B cell (primary cell): Measurements from ENCODE around the gene PJA1. TPM values are rescaled to one million over a fixed set of nuclear protein-coding genes. Genes with fewer than 3 reads are reported as not detected.

Experiments
- ATAC-seq: fragments of 200-7000 bp; cut with Tn5 transposase; one replicate; pipeline ENCODE4 v1.10.0; 2021; ENCODE audit warnings: low read depth, mild to moderate bottlenecking, moderate number of reproducible peaks, moderate library complexity
- CTCF ChIA-PET: fragments of 350-600 bp; sonication (Branson Sonifier 250); formaldehyde crosslinking; loops from one replicate; lab custom pipeline; 2021; ENCODE audit warnings: antibody characterized with exemption, inconsistent platforms; lab: Charles Lee
- POLR2A ChIA-PET: fragments of 350-600 bp; sonication (Branson Sonifier 250); formaldehyde crosslinking; loops from one replicate; lab custom pipeline; 2021; ENCODE audit warnings: antibody characterized with exemption; lab: Charles Lee
- DNase-seq: peaks from one replicate; pipeline ENCODE4 v3.0.0; 2013
- H2AFZ ChIP-seq: 2 replicates; pipeline ENCODE4 v1.6.1; 2012; ENCODE audit warnings: mild to moderate bottlenecking, low read depth, low read length; ENCODE audit not compliant: insufficient read depth, poor library complexity, severe bottlenecking
- H3K27ac ChIP-seq, 2 donors: 1 replicate in 1 of 2; 2 replicates in 1 of 2; pipeline ENCODE4 v1.5.1; 2012 to 2013; ENCODE audit warnings: low read length in 2 of 2, mild to moderate bottlenecking in 2 of 2, moderate library complexity in 1 of 2
- H3K27me3 ChIP-seq, 4 experiments: fragments of 200-600 bp in 1 of 4; sonication (generic) in 1 of 4; replicated peaks in 1 of 4; 1 replicate in 2 of 4; 2 replicates in 2 of 4; pipeline versions ENCODE4 v1.6.1 to v1.7.0; 2013 to 2016; ENCODE audit warnings: low read length in 3 of 4, mild to moderate bottlenecking in 2 of 4, mixed read lengths in 1 of 4, moderate library complexity in 1 of 4; ENCODE audit not compliant: insufficient read depth in 4 of 4, control insufficient read depth in 3 of 4; ENCODE audit errors: control extremely low read depth in 1 of 4
- H3K36me3 ChIP-seq, 2 experiments: replicated peaks in 1 of 2; 1 replicate in 1 of 2; 2 replicates in 1 of 2; pipeline versions ENCODE4 v1.6.1 to v1.7.1; 2013; ENCODE audit warnings: low read length in 1 of 2; ENCODE audit not compliant: insufficient read depth in 2 of 2, control insufficient read depth in 1 of 2; ENCODE audit errors: control extremely low read depth in 1 of 2, extremely low read depth in 1 of 2
- H3K4me1 ChIP-seq, 2 donors: fragments of 200-600 bp in 1 of 2; sonication (generic) in 1 of 2; 1 replicate in 1 of 2; 2 replicates in 1 of 2; pipeline versions ENCODE4 v1.5.1 to v1.6.1; 2013 to 2017; ENCODE audit warnings: low read length in 2 of 2; ENCODE audit not compliant: control insufficient read depth in 2 of 2, insufficient read depth in 2 of 2
- H3K4me2 ChIP-seq: replicated peaks from 2 replicates; pipeline ENCODE3; 2012; ENCODE audit warnings: mild to moderate bottlenecking, low read depth, low read length; ENCODE audit not compliant: poor library complexity, severe bottlenecking
- H3K4me3 ChIP-seq, 5 experiments: fragments of 200-600 bp in 1 of 5; sonication (generic) in 1 of 5; 1 replicate in 3 of 5; 2 replicates in 2 of 5; pipeline versions ENCODE4 v1.5.1 to v1.7.0; 2011 to 2016; ENCODE audit warnings: low read length in 4 of 5, mild to moderate bottlenecking in 4 of 5, low read depth in 2 of 5, control low read depth in 1 of 5, moderate library complexity in 1 of 5; ENCODE audit not compliant: insufficient read depth in 1 of 5; ENCODE audit errors: control extremely low read depth in 1 of 5, extremely low read depth in 1 of 5
- H3K79me2 ChIP-seq: fragments of 200-600 bp; sonication (generic); one replicate; pipeline ENCODE4 v1.6.0; 2016; ENCODE audit warnings: low read length; ENCODE audit not compliant: control insufficient read depth, insufficient read depth
- H3K9ac ChIP-seq: fragments of 200-600 bp; sonication (generic); 2 replicates; pipeline ENCODE4 v1.6.1; 2017; ENCODE audit warnings: mild to moderate bottlenecking, low read length, moderate library complexity
- H3K9me3 ChIP-seq, 3 donors: one replicate each; pipeline versions ENCODE4 v1.6.1 to v1.7.1; 2013; ENCODE audit warnings: low read length in 2 of 3; ENCODE audit not compliant: control insufficient read depth in 2 of 3, insufficient read depth in 1 of 3; ENCODE audit errors: control extremely low read depth in 1 of 3
- H4K20me1 ChIP-seq: 2 replicates; pipeline ENCODE4 v1.6.0; 2012; ENCODE audit warnings: mild to moderate bottlenecking, low read length; ENCODE audit not compliant: insufficient read depth, control insufficient read depth, poor library complexity, severe bottlenecking
- H3K27ac Mint-ChIP-seq: one replicate; pipeline ENCODE4 v1.8.0; 2021; ENCODE audit warnings: mixed read lengths
- H3K27me3 Mint-ChIP-seq: one replicate; pipeline ENCODE4 v1.8.0; 2021; ENCODE audit warnings: mixed read lengths
- H3K4me1 Mint-ChIP-seq: one replicate; pipeline ENCODE4 v1.8.0; 2021; ENCODE audit warnings: mixed read lengths
- H3K4me3 Mint-ChIP-seq: one replicate; pipeline ENCODE4 v1.8.0; 2021; ENCODE audit warnings: mixed read lengths
- H3K9me3 Mint-ChIP-seq: one replicate; pipeline ENCODE4 v1.8.0; 2022; ENCODE audit warnings: mixed read lengths; ENCODE audit not compliant: insufficient read depth
- CTCF ChIP-seq: fragments of 200-600 bp; IDR thresholded peaks from one replicate; pipeline ENCODE4 v1.8.0; 2022; ENCODE audit warnings: antibody characterized with exemption, mild to moderate bottlenecking
- EZH2 ChIP-seq: IDR thresholded peaks from 2 replicates; pipeline ENCODE4 v1.6.1; 2012; ENCODE audit warnings: borderline replicate concordance, low read depth, mild to moderate bottlenecking, moderate library complexity, low read length; ENCODE audit not compliant: insufficient read depth, poor library complexity, severe bottlenecking
- WGBS: methylation state at CpG from one replicate; pipeline ENCODE4 v1.1.5; 2013; ENCODE audit warnings: missing lambda C conversion rate; ENCODE audit not compliant: insufficient coverage; 5-methylcytosine and 5-hydroxymethylcytosine counted together
- intact Hi-C: fragments of 100-400 bp; cut with micrococcal nuclease; formaldehyde crosslinking; loops from one replicate; pipeline ENCODE4 v1.10.0; 2022
- polyA plus RNA-seq: library from polyadenylated mRNA; depleted of rRNA; stranded (reverse); fragments of >200 nt; gene quantifications from 2 replicates; pipeline ENCODE4 v1.2.3, GENCODE V29; 2012
- total RNA-seq, 2 donors: library from RNA; stranded (reverse); fragments of 120-200 nt in 1 of 2; gene quantifications; 1 replicate in 1 of 2; 2 replicates in 1 of 2; pipeline versions ENCODE4 v1.2.3 to v1.2.4, GENCODE V29; 2013 to 2022

PJA1 gene
- total and polyA plus RNA-seq, 2 donors (not counting 1 experiment from before 2014, with no cell fraction given), result 17.7 to 21.3 TPM

GRCh38 chrX:69148946-69149345, 16.3 kb downstream of the PJA1 start:
- no peak overlapping the region for H2AFZ ChIP-seq
- WGBS, result 37% methylated on average over 4 of the region's 5 CpGs
- H3K4me3 ChIP-seq, result no peak overlapping the region
- no peaks in the 10 kb centered on the region for H3K36me3 ChIP-seq
- H4K20me1 ChIP-seq, result no peaks in the 10 kb centered on the region
- no peak overlapping the region for H3K4me2 ChIP-seq
- POLR2A ChIA-PET, result no interaction called here
- CTCF ChIA-PET, result no interaction called here
- H3K9ac ChIP-seq, result no peak overlapping the region
- H3K79me2 ChIP-seq, result no peaks in the 10 kb centered on the region
- Mint-ChIP-seq H3K4me1 (no peaks in the 10 kb centered on the region), H3K27me3 (peaks cover 7% of the 10 kb centered on the region), H3K27ac (no peak overlapping the region), H3K4me3 (no peak overlapping the region), H3K9me3 (no peaks in the 10 kb centered on the region)
- no peak overlapping the region for H3K27ac ChIP-seq
- H3K9me3 ChIP-seq, result no peaks in the 10 kb centered on the region
- H3K27me3 ChIP-seq, result no peaks in the 10 kb centered on the region
- DNase-seq (no peak), ATAC-seq (no peak)
- intact Hi-C loops, result no loop called here
- H3K4me1 ChIP-seq, result no peaks in the 10 kb centered on the region
- TF ChIP-seq CTCF, result no peak
- TF ChIP-seq EZH2, result no peak

GRCh38 chrX:69146739-69147138, 18.5 kb downstream of the PJA1 start:
- Mint-ChIP-seq H3K27ac (no peak overlapping the region), H3K4me3 (no peak overlapping the region), H3K4me1 (no peaks in the 10 kb centered on the region), H3K27me3 (peaks cover 7% of the 10 kb centered on the region), H3K9me3 (no peaks in the 10 kb centered on the region)
- no peak for TF ChIP-seq CTCF
- Histone ChIP-seq H4K20me1 (no peaks in the 10 kb centered on the region), H2AFZ (no peak overlapping the region), H3K4me1 (no peaks in the 10 kb centered on the region), H3K27me3 (no peaks in the 10 kb centered on the region), H3K4me3 (no peak overlapping the region), H3K79me2 (no peaks in the 10 kb centered on the region), H3K9me3 (no peaks in the 10 kb centered on the region), H3K4me2 (no peak overlapping the region), H3K36me3 (no peaks in the 10 kb centered on the region), H3K27ac (no peak overlapping the region), H3K9ac (no peak overlapping the region)
- intact Hi-C loops, result no loop called here
- no peak for ATAC-seq
- ChIA-PET POLR2A (no interaction called here), CTCF (interaction anchor here (1.3 kb wide), 1 partner anchor 319 kb away, joined by 5 read pairs; no protein-coding TSS in a partner anchor)
- no peak for DNase-seq
- WGBS, result 83% methylated on average over 1 of the region's 4 CpGs
